Measurements from ENCODE around the gene HDAC4.
"Not testable (repeated sequence)": the region's sequence is repeated elsewhere in the genome, so short reads cannot be mapped to it uniquely, and the experiment has no call there.

The HDAC4 gene

DNA sequence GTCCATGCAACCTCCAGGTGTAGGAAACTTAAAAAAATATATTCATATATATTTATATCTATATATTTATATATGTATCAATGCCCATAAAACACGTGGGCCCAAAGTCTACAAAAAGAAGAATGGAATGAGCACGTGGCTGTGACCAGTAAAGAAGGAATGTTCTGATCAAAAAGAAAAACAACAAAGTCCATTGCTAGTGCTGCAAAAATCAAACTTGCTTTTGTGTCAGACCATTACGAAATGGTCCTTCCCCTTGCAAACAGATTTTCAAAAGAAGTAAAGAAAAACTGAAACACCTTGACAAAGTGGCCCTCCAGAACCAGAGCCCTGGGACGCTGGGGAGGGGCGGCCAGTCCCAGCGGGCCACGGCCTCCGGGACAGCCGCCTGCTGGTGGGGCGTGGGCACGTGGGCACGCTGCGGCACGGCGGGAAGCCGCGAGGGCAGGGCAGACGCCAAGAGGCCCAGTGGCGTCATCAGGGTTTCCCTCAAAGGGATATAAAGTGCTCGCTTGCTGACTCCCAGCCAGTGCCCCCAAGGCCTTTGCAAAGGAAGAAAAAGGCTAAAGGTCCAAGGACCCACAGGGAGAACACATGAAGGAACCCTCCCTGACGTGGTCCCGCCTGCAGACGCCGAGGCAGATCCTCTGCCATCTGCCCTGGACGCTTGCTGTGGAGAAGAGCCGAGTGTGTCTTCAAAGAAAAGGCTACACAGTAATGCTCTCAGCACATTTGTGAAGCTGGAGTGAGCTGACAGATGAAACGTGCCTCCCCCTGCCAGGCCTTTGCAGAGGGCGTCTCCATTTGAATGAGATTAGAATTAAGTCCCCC is 351.2 kb downstream of the HDAC4 start:
- no peak for DNase-seq

DNA sequence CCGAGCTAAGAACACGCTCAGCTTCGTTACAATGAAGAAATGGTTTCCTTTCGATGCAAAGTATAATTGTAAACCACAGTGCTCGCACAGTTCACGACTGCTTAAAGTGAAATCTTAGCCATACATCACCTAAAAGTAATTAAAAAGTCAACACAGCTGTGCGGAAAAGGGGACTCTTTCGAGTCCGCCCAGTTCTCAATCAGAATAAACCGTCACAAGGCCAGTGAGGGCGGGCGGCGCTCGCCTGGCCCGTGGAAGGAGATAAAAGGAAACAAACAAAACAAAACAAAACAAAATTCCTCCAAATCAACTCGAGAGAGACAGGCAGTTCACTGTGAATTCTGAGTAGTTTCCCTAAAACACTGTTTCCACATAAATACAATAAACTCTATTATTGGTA is 352.1 kb downstream of the HDAC4 start:
- DNase-seq, result no peak

- no peak for DNase-seq
Measured at GRCh38 chr2:239047861-239048260, 353.0 kb downstream of the HDAC4 start.

- DNase-seq, result no peak
Measured at GRCh38 chr2:239047420-239047819, 353.4 kb downstream of the HDAC4 start.

DNA sequence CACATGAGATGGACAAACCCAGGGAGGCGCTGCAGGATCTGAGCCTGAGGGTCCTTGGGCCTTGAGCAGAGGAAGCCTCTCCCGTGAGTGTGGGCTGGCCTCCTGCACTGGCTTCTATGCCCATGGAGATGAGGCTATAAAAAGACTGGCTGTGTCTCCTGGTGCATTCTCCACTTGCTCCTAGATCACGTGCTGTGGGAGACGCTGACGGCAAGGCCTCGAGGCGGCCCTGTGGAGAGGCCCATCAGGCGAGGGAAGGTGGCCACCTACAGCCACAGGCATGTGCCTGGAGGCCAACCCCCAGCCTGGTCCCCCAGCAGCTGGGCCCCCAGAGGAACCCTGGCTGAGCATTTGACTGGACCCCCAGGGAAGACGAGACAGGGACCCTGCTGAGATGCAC is 354.0 kb downstream of the HDAC4 start:
- DNase-seq, result no peak

GRCh38 chr2:239044336-239044735 is 356.5 kb downstream of the HDAC4 start:
- no peak for DNase-seq

DNA sequence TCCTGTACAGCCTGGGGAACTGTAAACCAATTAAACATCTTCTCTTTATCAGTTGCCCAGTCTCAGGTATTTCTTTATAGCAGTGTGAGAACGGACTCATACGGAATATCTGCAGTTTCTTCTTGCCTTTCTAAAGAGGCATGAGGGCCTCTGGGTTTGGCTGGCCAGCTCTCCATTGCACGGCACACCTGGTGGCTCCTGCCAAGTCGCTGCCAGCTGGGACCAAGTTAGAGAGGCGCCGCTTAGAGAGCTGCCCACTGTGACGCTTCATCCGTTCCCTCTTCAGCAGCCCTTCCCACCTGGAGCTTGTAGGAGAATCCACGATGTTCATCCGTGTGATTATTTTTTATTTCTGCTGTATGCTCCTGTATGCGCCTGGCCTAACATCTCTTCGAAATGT is 357.5 kb downstream of the HDAC4 start:
- no peak for DNase-seq

DNA sequence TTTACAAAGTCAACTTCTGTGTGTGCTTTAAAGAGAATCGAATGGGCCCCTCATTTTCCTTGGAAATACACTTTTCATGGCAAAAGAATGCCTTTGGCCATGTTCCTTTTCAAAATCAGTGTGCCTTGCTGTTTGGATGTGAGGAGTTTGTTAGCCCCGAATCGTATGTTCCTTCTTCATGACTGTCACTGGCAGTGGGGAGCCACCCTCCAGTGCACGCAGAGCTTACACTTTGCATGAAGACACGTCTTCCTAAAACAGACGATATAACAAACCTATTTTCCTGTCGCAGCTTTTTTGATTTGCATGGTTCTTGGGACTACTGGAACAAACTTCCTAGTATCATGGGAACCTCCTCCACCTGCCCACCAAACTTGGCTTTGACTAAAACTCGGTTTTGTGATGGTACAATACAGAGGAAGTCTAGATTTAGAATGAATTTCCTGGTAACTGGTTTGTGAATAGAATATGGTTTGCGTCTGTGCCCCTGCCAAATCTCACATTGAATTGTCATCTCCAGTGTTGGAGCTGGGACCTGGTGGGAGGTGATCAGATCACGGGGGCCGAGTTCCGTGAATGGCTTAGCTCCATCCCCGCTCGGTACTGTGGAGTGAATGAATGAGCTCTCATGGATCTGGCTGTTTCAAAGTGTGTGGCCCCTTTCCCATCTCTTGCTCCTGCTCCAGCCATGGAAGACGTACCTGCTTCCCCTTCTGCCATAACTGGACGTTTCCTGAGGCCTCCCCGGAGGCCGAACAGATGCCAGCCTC is 358.1 kb downstream of the HDAC4 start:
- DNase-seq, result no peak

- no peak for DNase-seq
Measured at GRCh38 chr2:239042046-239042445, 358.8 kb downstream of the HDAC4 start.

DNA sequence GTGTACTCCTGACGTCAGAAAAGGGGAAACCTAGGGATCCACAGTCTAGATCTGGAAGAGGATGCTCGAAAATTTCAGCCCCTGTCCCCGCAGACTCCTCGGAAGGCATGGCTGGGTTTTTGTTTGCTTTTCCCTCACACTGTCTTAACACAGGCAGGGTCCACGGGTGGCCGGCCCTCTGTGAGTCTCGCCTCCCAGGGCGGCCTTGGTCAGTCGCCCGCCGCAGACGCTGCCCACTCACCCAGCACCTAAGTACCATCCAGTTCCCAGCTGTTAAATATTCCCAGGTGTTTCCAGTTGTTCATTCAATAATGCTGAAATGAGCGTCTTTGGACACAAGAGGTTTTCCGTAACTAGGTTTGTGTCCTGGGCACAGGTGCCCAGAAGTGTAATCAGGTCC is 359.8 kb downstream of the HDAC4 start:
- no peak for DNase-seq

DNA sequence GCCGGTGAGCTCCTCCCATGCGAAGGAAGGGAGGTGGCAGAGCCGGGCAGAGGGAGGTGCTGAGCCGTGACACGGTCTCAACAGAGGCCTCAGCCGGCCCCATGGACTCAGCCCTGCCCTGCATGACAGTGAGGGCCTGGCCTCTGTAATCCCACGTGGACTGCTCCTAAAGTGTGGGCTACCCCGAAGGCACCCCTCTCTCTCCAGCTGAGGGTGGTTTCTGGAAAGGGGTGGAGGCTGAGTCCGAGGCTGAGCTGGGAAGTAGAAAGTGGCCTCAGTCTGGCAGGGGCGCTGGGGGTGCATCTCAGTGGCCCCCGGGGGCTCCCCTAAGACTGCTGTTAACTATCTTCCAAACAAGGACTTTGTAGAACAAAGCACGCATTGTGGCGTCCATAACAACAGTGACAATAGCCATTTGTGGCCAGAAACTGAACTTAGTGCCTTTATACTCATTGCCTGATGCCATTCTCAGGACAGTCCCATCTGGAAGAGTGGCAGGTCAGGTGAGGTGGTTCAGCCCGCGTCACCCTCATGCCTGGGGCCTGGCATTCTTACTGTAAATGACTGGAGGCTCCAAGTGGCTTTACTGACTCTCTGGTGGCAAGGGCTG is 360.6 kb downstream of the HDAC4 start:
- no peak for DNase-seq

DNA sequence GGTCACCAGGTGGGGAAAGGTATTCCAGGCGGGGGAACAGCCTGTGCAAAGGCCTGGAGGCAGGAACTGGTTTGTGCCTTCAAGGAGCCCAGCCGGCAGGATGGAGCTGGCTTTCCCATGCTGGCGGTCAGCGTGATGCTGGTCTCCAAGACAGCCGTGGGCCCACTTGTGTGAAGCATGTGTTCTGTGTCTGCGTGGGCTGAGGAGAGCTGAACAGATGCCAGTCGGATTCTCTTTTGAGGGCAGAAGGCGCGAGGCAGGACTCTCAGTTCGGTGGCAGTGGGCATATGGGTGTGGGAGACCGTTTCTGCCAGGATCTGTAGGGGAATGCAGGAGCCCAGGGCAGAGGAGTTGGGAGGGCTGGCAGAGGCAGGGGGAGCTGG is 361.4 kb downstream of the HDAC4 start:
- DNase-seq, result no peak

DNA sequence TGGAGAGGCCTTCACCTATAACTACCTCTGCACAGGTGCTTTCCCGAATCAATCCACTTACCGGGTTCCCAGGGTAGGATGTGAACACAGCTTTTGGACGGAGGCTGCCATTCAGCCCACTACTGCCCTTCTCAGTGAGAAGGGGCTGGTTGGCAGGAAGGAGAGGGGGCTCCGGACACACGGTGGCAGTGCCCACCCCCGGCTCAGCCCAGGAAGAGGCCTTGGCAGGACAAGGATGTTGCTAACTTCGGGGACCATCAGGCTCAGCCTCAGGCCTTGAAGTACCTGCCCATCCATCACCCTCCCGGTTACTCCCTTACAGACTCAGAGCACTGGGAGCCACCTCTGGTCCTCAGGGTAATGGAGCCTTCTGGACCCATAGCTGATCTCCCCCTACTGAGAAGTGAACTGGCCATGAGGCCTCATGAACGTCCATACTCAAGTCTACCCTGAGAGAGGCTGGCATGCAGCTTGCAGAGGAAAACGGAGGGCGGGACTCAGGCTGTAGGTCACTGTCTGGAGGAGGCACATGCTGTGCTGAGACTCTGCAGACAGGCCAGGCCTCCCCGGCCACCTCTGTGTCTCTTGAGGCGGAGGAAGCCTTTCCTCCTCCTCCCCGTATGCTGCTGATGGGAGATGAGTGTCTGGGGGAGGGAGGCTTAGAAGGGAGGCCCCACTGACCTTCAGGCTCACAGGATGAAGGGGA is 361.9 kb downstream of the HDAC4 start:
- no peak for DNase-seq

DNA sequence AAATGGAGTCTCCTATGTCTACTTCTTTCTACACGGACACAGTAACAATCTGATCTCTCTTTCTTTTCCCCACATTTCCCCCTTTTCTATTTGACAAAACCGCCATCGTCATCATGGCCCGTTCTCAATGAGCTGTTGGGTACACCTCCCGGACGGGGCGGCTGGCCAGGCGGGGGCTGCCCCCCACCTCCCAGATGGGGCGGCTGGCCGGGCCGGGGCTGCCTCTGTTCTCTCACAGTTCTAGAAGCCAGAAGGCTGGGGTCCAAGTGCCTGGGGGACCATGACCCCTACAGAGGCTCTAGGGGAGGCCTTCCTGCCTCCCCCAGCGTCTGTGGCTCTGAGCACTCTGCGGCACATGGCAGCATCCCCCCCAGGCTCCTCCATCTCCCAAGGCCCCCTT is 362.5 kb downstream of the HDAC4 start:
- DNase-seq, result not testable (repeated sequence)

- DNase-seq, result no peak
Measured at GRCh38 chr2:239037559-239037910, 363.3 kb downstream of the HDAC4 start.

GRCh38 chr2:239036819-239037558 is 363.8 kb downstream of the HDAC4 start:
- no peak for DNase-seq

- DNase-seq, result no peak
Measured at GRCh38 chr2:239035997-239036731, 364.7 kb downstream of the HDAC4 start.

- DNase-seq, result peak; percentile 72
Measured at GRCh38 chr2:239035361-239035814, 365.4 kb downstream of the HDAC4 start.

DNA sequence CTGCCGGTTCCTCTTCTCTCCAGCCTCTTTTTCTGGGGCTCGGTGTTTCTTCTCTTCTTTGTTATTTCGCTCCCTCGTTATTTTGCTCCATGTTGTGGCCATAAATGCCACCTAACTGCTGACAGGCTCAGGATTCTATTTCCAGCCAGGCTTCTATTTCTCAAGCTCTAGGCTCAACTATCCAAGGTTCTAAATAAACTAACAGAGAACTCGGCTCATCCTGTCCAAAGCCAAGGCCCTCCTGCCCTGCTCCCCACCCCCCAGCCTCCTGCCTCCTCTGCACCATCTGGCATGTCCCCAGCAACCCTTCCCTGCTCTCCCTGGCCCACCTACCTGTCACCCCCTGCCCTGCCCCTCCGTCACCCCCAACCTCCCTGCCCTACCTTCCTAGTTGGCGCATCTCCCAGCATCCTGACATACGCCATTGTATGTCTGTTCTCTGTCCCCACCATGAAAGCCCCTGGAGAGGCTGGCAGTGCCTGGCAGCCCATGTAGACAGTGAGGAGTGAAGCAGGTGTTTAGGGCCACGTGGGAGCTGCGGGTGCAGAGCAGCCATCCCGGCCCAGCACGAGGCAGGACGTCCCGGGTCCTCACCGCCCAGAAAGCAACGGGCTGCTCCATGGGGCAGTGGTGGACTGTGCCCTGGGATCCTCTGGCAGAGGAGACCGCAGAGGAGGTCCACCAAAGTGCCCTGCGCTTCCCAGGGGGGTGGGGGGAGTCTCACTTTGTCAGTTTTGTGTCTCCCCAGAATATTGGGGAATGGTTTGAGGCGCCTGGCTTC is 366.1 kb downstream of the HDAC4 start:
- no peak for DNase-seq

- DNase-seq, result no peak
Measured at GRCh38 chr2:239033801-239034560, 366.8 kb downstream of the HDAC4 start.

All from stimulated activated CD4-positive, alpha-beta T cell treated with anti-CD3 and anti-CD28 coated beads, Interleukin-4, amount 100 ng/mL, for 1 hour (primary cell).